Rectal smooth muscle tissue (tissue), 1 donor: ENCODE data around the gene NAT8L.

Source experiments
- H3K27ac ChIP-seq: one replicate; pipeline ENCODE4 v1.7.0; 2013; ENCODE audit warnings: low read depth, low read length, inconsistent platforms
- H3K27me3 ChIP-seq: one replicate; pipeline ENCODE4 v1.7.0; 2013; ENCODE audit warnings: low read length; ENCODE audit not compliant: control insufficient read depth, insufficient read depth
- H3K36me3 ChIP-seq: one replicate; pipeline ENCODE4 v1.7.0; 2013; ENCODE audit warnings: low read length; ENCODE audit not compliant: control insufficient read depth, insufficient read depth
- H3K4me1 ChIP-seq: one replicate; pipeline ENCODE4 v1.7.0; 2013; ENCODE audit warnings: low read length; ENCODE audit not compliant: control insufficient read depth, insufficient read depth
- H3K4me3 ChIP-seq: one replicate; pipeline ENCODE4 v1.7.0; 2013; ENCODE audit warnings: low read length
- H3K9ac ChIP-seq: one replicate; pipeline ENCODE4 v1.7.0; 2013; ENCODE audit warnings: low read length

NAT8L gene

GRCh38 chr4:2103127-2103842 lies 44.2 kb downstream of the NAT8L start:
- H3K4me3 ChIP-seq, result no peak overlapping the region
- H3K36me3 ChIP-seq, result no peaks in the 10 kb centered on the region
- no peak overlapping the region for H3K9ac ChIP-seq
- no peaks in the 10 kb centered on the region for H3K4me1 ChIP-seq
- H3K27me3 ChIP-seq, result no peaks in the 10 kb centered on the region
- no peak overlapping the region for H3K27ac ChIP-seq

DNA sequence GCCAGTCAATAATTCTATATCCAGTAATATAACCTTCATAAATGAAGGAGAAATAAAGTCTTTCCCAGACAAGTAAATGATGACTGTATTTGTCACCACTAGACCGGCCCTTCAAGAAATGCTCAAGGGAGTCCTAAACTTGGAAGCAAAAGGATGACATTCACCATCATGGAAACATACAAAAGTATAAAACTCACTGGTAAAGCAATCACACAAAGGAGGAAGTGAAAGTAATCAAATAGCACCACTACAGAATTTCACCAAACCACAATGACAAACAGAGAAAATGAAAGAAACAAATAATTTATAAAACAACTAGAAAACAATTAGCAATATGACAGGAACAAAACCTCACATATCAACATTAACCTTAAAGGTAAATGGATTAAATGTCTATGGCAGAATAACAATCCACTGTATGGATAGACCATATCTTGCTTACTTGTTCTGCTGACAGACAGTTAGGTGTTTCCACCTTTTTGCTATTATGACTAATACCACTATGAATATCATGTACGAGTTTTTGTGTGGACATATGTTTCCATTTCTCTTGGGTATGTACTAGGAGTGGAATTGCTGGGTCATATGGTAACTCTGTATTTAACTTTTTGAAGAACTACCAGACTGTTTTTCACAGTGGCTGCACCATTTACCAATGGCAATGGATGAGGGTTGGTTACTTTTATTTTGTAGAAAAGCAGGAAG lies 44.9 kb downstream of the NAT8L start:
- Histone ChIP-seq H3K9ac (no peak overlapping the region), H3K4me1 (no peaks in the 10 kb centered on the region), H3K27me3 (no peaks in the 10 kb centered on the region), H3K4me3 (no peak overlapping the region), H3K27ac (no peak overlapping the region), H3K36me3 (no peaks in the 10 kb centered on the region)

GRCh38 chr4:2104556-2105345 lies 45.6 kb downstream of the NAT8L start:
- Histone ChIP-seq H3K4me3 (no peak overlapping the region), H3K27me3 (no peaks in the 10 kb centered on the region), H3K36me3 (no peaks in the 10 kb centered on the region), H3K4me1 (no peaks in the 10 kb centered on the region), H3K27ac (no peak overlapping the region), H3K9ac (no peak overlapping the region)

- Histone ChIP-seq H3K9ac (no peak overlapping the region), H3K4me3 (no peak overlapping the region), H3K27ac (no peak overlapping the region), H3K4me1 (no peaks in the 10 kb centered on the region), H3K36me3 (no peaks in the 10 kb centered on the region), H3K27me3 (no peaks in the 10 kb centered on the region)
These were observed 46.4 kb downstream of the NAT8L start for GRCh38 chr4:2105559-2105958.

- no peak overlapping the region for H3K9ac ChIP-seq
- H3K36me3 ChIP-seq, result no peaks in the 10 kb centered on the region
- no peak overlapping the region for H3K4me3 ChIP-seq
- no peaks in the 10 kb centered on the region for H3K4me1 ChIP-seq
- H3K27ac ChIP-seq, result no peak overlapping the region
- no peaks in the 10 kb centered on the region for H3K27me3 ChIP-seq
These were observed 57.7 kb downstream of the NAT8L start for GRCh38 chr4:2116687-2117400.
